Trophoblast cell (in vitro differentiated cells and primary cell): ENCODE data around the gene HES7.

Source experiments
- DNase-seq, 2 donors: peaks; one replicate each; pipeline ENCODE4 v3.0.0-alpha.2; 2016
- H2AFZ ChIP-seq: 2 replicates; pipeline ENCODE4 v1.6.1; 2013; ENCODE audit warnings: low read length, moderate library complexity, mild to moderate bottlenecking; ENCODE audit not compliant: insufficient read depth, poor library complexity
- H2AK5ac ChIP-seq: 2 replicates; pipeline ENCODE4 v1.6.1; 2013; ENCODE audit warnings: mild to moderate bottlenecking, low read length
- H2BK120ac ChIP-seq: 2 replicates; pipeline ENCODE4 v1.6.1; 2013; ENCODE audit warnings: low read length, mild to moderate bottlenecking, moderate library complexity; ENCODE audit not compliant: insufficient read depth, poor library complexity
- H2BK12ac ChIP-seq: 2 replicates; pipeline ENCODE4 v1.6.1; 2013; ENCODE audit warnings: mild to moderate bottlenecking, low read length, moderate library complexity
- H2BK5ac ChIP-seq: 2 replicates; pipeline ENCODE4 v1.6.1; 2013; ENCODE audit warnings: low read length, low read depth, moderate library complexity, mild to moderate bottlenecking; ENCODE audit not compliant: poor library complexity
- H3K14ac ChIP-seq: 2 replicates; pipeline ENCODE4 v1.6.1; 2013; ENCODE audit warnings: mild to moderate bottlenecking, low read length
- H3K18ac ChIP-seq: 2 replicates; pipeline ENCODE4 v1.6.1; 2013; ENCODE audit warnings: mild to moderate bottlenecking, low read length
- H3K23ac ChIP-seq: 2 replicates; pipeline ENCODE4 v1.6.1; 2013; ENCODE audit warnings: low read length
- H3K27ac ChIP-seq: 2 replicates; pipeline ENCODE4 v1.5.1; 2013; ENCODE audit warnings: low read depth, mild to moderate bottlenecking, inconsistent platforms, low read length, moderate library complexity
- H3K27me3 ChIP-seq: 2 replicates; pipeline ENCODE4 v1.6.1; 2013; ENCODE audit warnings: inconsistent platforms, mild to moderate bottlenecking, low read length, moderate library complexity; ENCODE audit not compliant: insufficient read depth
- H3K36me3 ChIP-seq, 2 experiments: 1 replicate in 1 of 2; 2 replicates in 1 of 2; pipeline ENCODE4 v1.6.1; 2013; ENCODE audit warnings: low read length in 2 of 2, mild to moderate bottlenecking in 2 of 2, moderate library complexity in 1 of 2; ENCODE audit not compliant: insufficient read depth in 2 of 2, control insufficient read depth in 1 of 2
- H3K4ac ChIP-seq: 2 replicates; pipeline ENCODE4 v1.6.1; 2013; ENCODE audit warnings: low read depth, mild to moderate bottlenecking, low read length, moderate library complexity
- H3K4me1 ChIP-seq, 2 experiments: 1 replicate in 1 of 2; 2 replicates in 1 of 2; pipeline ENCODE4 v1.6.1; 2013; ENCODE audit warnings: low read length in 2 of 2, mild to moderate bottlenecking in 2 of 2, moderate library complexity in 1 of 2; ENCODE audit not compliant: insufficient read depth in 2 of 2, control insufficient read depth in 1 of 2
- H3K4me2 ChIP-seq: 2 replicates; pipeline ENCODE4 v1.6.1; 2013; ENCODE audit warnings: inconsistent platforms, mild to moderate bottlenecking, low read length, moderate library complexity
- H3K4me3 ChIP-seq: 2 replicates; pipeline ENCODE4 v1.5.1; 2013; ENCODE audit warnings: mild to moderate bottlenecking, low read depth, low read length, inconsistent platforms
- H3K79me1 ChIP-seq: one replicate; pipeline ENCODE4 v1.6.1; 2013; ENCODE audit warnings: low read length
- H3K79me2 ChIP-seq: 2 replicates; pipeline ENCODE4 v1.6.1; 2013; ENCODE audit warnings: low read length, mild to moderate bottlenecking; ENCODE audit not compliant: control insufficient read depth, insufficient read depth, poor library complexity
- H3K9ac ChIP-seq: 2 replicates; pipeline ENCODE4 v1.6.1; 2013; ENCODE audit warnings: mild to moderate bottlenecking, low read length
- H3K9me3 ChIP-seq: 2 replicates; pipeline ENCODE4 v1.6.1; 2013; ENCODE audit warnings: low read depth, mild to moderate bottlenecking, control low read depth, inconsistent platforms, low read length; ENCODE audit not compliant: insufficient read depth
- H4K12ac ChIP-seq: 2 replicates; pipeline ENCODE4 v1.6.1; 2013; ENCODE audit warnings: low read depth, mild to moderate bottlenecking, low read length, moderate library complexity
- H4K8ac ChIP-seq: 2 replicates; pipeline ENCODE4 v1.6.1; 2013; ENCODE audit warnings: low read depth, mild to moderate bottlenecking, low read length, moderate library complexity
- H4K91ac ChIP-seq: one replicate; pipeline ENCODE4 v1.6.1; 2013; ENCODE audit warnings: low read depth, mild to moderate bottlenecking, low read length, moderate library complexity
- WGBS: extraction: QIAGEN DNeasy Blood & Tissue Kit; methylation state at CpG from one replicate; pipeline ENCODE4 v1.1.7; 2013; ENCODE audit warnings: missing lambda C conversion rate; ENCODE audit not compliant: insufficient read length, insufficient coverage; ENCODE audit errors: extremely low coverage; 5-methylcytosine and 5-hydroxymethylcytosine counted together

HES7 gene

GRCh38 chr17:8087075-8087951 is 36.6 kb downstream of the HES7 start, which contains the start of gene ALOX12B:
TSS of gene ALOX12B (minus strand) at chr17:8087716. CDS start at chr17:8087442, 274 bp downstream.
- no CpG with 5 or more reads among the region's 20 CpGs for WGBS
- H3K18ac ChIP-seq = no peak within 1 kb of the TSS
- no peak for DNase-seq

GRCh38 chr17:8084250-8084649 is 39.7 kb downstream of the HES7 start:
- no peak overlapping the region for H3K4me2 ChIP-seq
- WGBS = no CpG with 5 or more reads among the region's 6 CpGs

More at GRCh38 chr17:8087075-8087951, 36.6 kb downstream of the HES7 start, which contains the start of gene ALOX12B:
- no peaks in the 10 kb centered on the region for H3K4me1 ChIP-seq
- H3K4ac ChIP-seq = no peak within 1 kb of the TSS
- H2AK5ac ChIP-seq = no peak within 1 kb of the TSS
- H3K27me3 ChIP-seq = peaks cover 2% of the 10 kb centered on the region
- H2BK120ac ChIP-seq = no peak within 1 kb of the TSS
- no peak within 1 kb of the TSS for H3K4me3 ChIP-seq
- H2AFZ ChIP-seq = no peak within 1 kb of the TSS
- no peak within 1 kb of the TSS for H3K14ac ChIP-seq
- no peaks in the 10 kb centered on the region for H3K79me1 ChIP-seq
- no peak within 1 kb of the TSS for H4K8ac ChIP-seq
- no peak within 1 kb of the TSS for H4K12ac ChIP-seq
- H3K23ac ChIP-seq = no peak within 1 kb of the TSS
- no peak within 1 kb of the TSS for H2BK5ac ChIP-seq
- no peak within 1 kb of the TSS for H3K4me2 ChIP-seq
- no peaks in the 10 kb centered on the region for H3K36me3 ChIP-seq
- no peak within 1 kb of the TSS for H3K9ac ChIP-seq
- no peak within 1 kb of the TSS for H2BK12ac ChIP-seq
- H3K9me3 ChIP-seq = peaks cover 10% of the 10 kb centered on the region
- H3K79me2 ChIP-seq = no peaks in the 10 kb centered on the region
- no peak within 1 kb of the TSS for H3K27ac ChIP-seq
- no peak within 1 kb of the TSS for H4K91ac ChIP-seq

GRCh38 chr17:8082292-8082691 is 41.6 kb downstream of the HES7 start:
- Histone ChIP-seq H2BK5ac (no peak overlapping the region), H3K4me2 (no peak overlapping the region), H3K4ac (no peak overlapping the region), H3K9ac (no peak overlapping the region), H2AK5ac (no peak overlapping the region), H4K8ac (no peak overlapping the region), H3K4me3 (no peak overlapping the region), H2BK120ac (no peak overlapping the region), H2BK12ac (no peak overlapping the region), H4K12ac (no peak overlapping the region), H2AFZ (no peak overlapping the region), H3K4me1 (peaks cover 3 to 6% of the 10 kb centered on the region in 2 experiments), H3K79me1 (no peaks in the 10 kb centered on the region), H3K36me3 (no peaks in the 10 kb centered on the region), H4K91ac (no peak overlapping the region), H3K23ac (no peak overlapping the region), H3K18ac (no peak overlapping the region), H3K27me3 (peaks cover 18% of the 10 kb centered on the region), H3K27ac (no peak overlapping the region), H3K9me3 (peaks cover 15% of the 10 kb centered on the region), H3K79me2 (no peaks in the 10 kb centered on the region), H3K14ac (no peak overlapping the region)
- no CpG with 5 or more reads among the region's 10 CpGs for WGBS
- DNase-seq = peak in 1 of 2 donors; percentile 57

More at GRCh38 chr17:8084250-8084649, 39.7 kb downstream of the HES7 start:
- Histone ChIP-seq H4K91ac (no peak overlapping the region), H3K9me3 (peaks cover 10% of the 10 kb centered on the region), H4K8ac (no peak overlapping the region), H2BK12ac (no peak overlapping the region), H3K14ac (no peak overlapping the region), H3K4me3 (peak overlapping the region; percentile 51), H2AFZ (no peak overlapping the region), H3K79me2 (no peaks in the 10 kb centered on the region), H3K18ac (no peak overlapping the region), H3K27ac (no peak overlapping the region), H2AK5ac (no peak overlapping the region), H3K36me3 (no peaks in the 10 kb centered on the region), H2BK5ac (no peak overlapping the region), H3K27me3 (peaks cover 12% of the 10 kb centered on the region), H4K12ac (no peak overlapping the region), H3K9ac (no peak overlapping the region), H3K4me1 (peaks cover 2 to 5% of the 10 kb centered on the region in 2 experiments), H3K23ac (no peak overlapping the region), H3K79me1 (no peaks in the 10 kb centered on the region), H2BK120ac (no peak overlapping the region), H3K4ac (no peak overlapping the region)
- DNase-seq = peak in 1 of 2 donors; percentile 38

GRCh38 chr17:8081876-8082275 is 42.0 kb downstream of the HES7 start:
- Histone ChIP-seq H3K4me2 (no peak overlapping the region), H3K36me3 (no peaks in the 10 kb centered on the region), H3K4me1 (peaks cover 3 to 6% of the 10 kb centered on the region in 2 experiments), H3K4me3 (no peak overlapping the region), H3K79me2 (no peaks in the 10 kb centered on the region), H4K12ac (no peak overlapping the region), H3K27me3 (peaks cover 18% of the 10 kb centered on the region), H2BK120ac (no peak overlapping the region), H3K9ac (no peak overlapping the region), H4K8ac (no peak overlapping the region), H2BK12ac (no peak overlapping the region), H3K4ac (no peak overlapping the region), H3K27ac (no peak overlapping the region), H3K79me1 (no peaks in the 10 kb centered on the region), H3K9me3 (peaks cover 15% of the 10 kb centered on the region), H3K23ac (no peak overlapping the region), H3K18ac (no peak overlapping the region), H4K91ac (no peak overlapping the region), H2AK5ac (no peak overlapping the region), H3K14ac (no peak overlapping the region), H2BK5ac (no peak overlapping the region), H2AFZ (no peak overlapping the region)
- no CpG with 5 or more reads among the region's 3 CpGs for WGBS
- no peak for DNase-seq
